Mucosa of rectum (tissue), 2 donors: Measurements from ENCODE around the gene MICAL2.

Experiments
- H3K27ac ChIP-seq, 2 donors: one replicate each; pipeline ENCODE4 v1.7.0; 2013; ENCODE audit warnings: inconsistent platforms in 2 of 2, low read depth in 2 of 2, low read length in 2 of 2
- H3K27me3 ChIP-seq, 2 donors: one replicate each; pipeline ENCODE4 v1.7.0; 2013; ENCODE audit warnings: low read length in 2 of 2; ENCODE audit not compliant: control insufficient read depth in 2 of 2, insufficient read depth in 2 of 2
- H3K36me3 ChIP-seq, 2 donors: one replicate each; pipeline ENCODE4 v1.7.0; 2013; ENCODE audit warnings: low read length in 2 of 2; ENCODE audit not compliant: control insufficient read depth in 2 of 2, insufficient read depth in 2 of 2
- H3K4me1 ChIP-seq, 2 donors: one replicate each; pipeline ENCODE4 v1.7.0; 2013; ENCODE audit warnings: low read length in 2 of 2, mild to moderate bottlenecking in 1 of 2; ENCODE audit not compliant: control insufficient read depth in 2 of 2, insufficient read depth in 2 of 2
- H3K4me3 ChIP-seq, 2 donors: one replicate each; pipeline ENCODE4 v1.7.0; 2013; ENCODE audit warnings: low read length in 2 of 2
- H3K9ac ChIP-seq, 2 donors: one replicate each; pipeline ENCODE4 v1.7.0; 2013; ENCODE audit warnings: low read length in 2 of 2, low read depth in 1 of 2, mild to moderate bottlenecking in 1 of 2
- H3K9me3 ChIP-seq, 2 donors: one replicate each; pipeline ENCODE4 v1.7.0; 2013; ENCODE audit warnings: low read length in 2 of 2; ENCODE audit not compliant: control insufficient read depth in 2 of 2
- donor health status: healthy.
- donor health status: Normal muscosa, but diverticular disease.

MICAL2 gene

DNA sequence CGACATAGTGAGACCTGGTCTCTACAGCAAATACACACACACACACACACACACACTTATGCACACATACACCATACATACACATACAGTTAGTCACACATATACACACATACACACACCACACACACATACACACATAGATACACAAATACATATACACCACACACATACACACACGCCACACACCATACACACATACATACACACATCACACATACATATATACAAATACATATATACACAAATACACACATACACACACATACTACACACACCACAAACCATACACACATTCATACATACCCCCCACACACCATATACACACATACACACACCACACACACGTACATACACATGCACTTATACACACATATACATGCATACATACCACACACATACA lies 57.7 kb downstream of the MICAL2 start:
- peak overlapping the region; percentile 92 for H3K27ac ChIP-seq
- H3K27me3 ChIP-seq: no peaks in the 10 kb centered on the region
- H3K4me3 ChIP-seq: no peak overlapping the region
- no peaks in the 10 kb centered on the region for H3K9me3 ChIP-seq
- H3K9ac ChIP-seq: peak overlapping the region; percentile 24 to 61
- H3K36me3 ChIP-seq: peaks cover 10 to 14% of the 10 kb centered on the region in 2 donors
- H3K4me1 ChIP-seq: peaks cover 43 to 76% of the 10 kb centered on the region in 2 donors

DNA sequence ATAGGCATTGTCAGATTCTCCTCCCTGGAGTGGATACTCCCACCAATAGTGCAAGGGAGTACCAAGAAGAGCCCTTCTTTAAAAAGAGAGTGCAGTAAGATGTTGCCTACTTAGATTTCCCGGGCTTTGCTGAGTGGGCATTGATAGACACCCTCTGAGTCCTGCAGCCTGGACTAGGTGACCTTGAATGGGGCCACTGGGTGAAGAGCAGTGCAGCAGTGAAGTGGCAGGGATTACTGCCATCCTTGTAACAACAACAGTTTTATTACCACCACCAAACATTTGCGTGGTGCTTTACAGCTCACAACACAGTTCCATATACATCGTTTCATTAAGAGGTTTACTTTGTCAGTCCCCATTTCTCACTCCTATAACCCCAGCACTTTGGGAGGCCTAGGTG lies 59.4 kb downstream of the MICAL2 start:
- Histone ChIP-seq H3K27me3 (no peaks in the 10 kb centered on the region), H3K9ac (peak overlapping the region; percentile 47), H3K4me3 (no peak overlapping the region), H3K9me3 (no peaks in the 10 kb centered on the region), H3K4me1 (peaks cover 30 to 60% of the 10 kb centered on the region in 2 donors), H3K27ac (peak overlapping the region; percentile 71 to 84), H3K36me3 (peaks cover 10 to 16% of the 10 kb centered on the region in 2 donors)

DNA sequence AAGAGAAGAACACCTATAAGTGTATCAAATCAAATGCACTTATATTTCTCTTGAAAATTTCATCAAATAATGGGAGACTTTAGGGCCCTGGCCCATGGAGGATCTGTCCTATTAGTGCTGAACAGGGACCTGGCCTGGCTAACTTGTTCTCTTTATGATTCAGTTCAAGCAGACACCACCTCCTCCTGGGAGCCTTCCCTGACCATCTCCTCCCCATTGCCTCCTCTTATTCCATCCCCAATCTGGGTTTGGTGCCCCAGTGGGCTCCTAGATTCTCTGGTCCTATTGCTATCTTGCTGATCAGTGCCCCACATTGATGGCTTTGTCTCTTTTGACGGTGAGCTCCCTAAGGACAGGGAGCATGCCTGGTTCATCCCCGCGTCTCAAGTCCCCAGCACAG lies 60.1 kb downstream of the MICAL2 start:
- Histone ChIP-seq H3K9ac (no peak overlapping the region), H3K27me3 (no peaks in the 10 kb centered on the region), H3K27ac (peak overlapping the region in 1 of 2 donors; percentile 38), H3K36me3 (peaks cover 7 to 13% of the 10 kb centered on the region in 2 donors), H3K4me1 (peaks cover 26 to 55% of the 10 kb centered on the region in 2 donors), H3K9me3 (no peaks in the 10 kb centered on the region), H3K4me3 (no peak overlapping the region)

DNA sequence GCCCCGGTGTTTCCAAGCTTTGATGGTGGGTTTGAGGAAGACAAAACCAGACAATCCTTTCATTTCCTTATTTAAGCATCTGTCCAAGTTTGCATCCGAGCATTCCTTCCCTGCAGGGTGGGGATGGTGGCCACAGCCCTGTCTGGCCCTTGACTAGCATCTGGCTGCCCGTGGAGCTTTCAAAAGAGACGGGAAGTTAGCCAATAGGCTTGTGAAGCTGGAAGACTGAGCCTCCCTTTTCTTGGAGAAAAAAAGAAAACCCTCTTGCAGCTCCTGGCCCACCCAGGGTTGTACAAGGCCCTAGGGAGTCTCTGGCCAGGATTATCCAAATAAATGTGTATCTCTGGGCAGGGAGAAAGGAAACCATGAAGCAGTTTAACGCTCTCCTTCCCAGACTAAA lies 60.6 kb downstream of the MICAL2 start:
- Histone ChIP-seq H3K9ac (no peak overlapping the region), H3K36me3 (peaks cover 6 to 11% of the 10 kb centered on the region in 2 donors), H3K4me1 (peaks cover 25 to 50% of the 10 kb centered on the region in 2 donors), H3K4me3 (no peak overlapping the region), H3K27me3 (no peaks in the 10 kb centered on the region), H3K27ac (peak overlapping the region; percentile 12 to 38), H3K9me3 (no peaks in the 10 kb centered on the region)

DNA sequence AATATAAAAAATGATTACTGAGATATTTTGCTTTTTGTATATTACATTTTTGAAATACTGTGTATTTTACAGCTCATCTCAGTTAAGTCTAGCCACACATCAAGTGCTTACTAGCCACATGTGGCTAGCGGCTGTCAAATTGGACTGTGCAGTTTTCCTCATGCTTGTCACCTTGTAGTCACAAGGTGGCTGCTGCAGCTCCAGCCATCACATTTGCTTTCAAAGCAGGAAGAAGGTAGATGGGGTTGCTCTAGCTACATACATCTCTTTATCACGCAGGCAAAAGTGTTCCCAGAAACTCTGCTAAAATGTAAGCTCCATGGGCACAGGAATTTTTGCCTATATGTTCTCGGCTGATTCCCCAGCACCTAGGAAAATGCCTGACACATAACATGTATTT lies 61.5 kb downstream of the MICAL2 start:
- Histone ChIP-seq H3K36me3 (peaks cover 6 to 14% of the 10 kb centered on the region in 2 donors), H3K4me1 (peaks cover 21 to 41% of the 10 kb centered on the region in 2 donors), H3K9me3 (no peaks in the 10 kb centered on the region), H3K27ac (no peak overlapping the region), H3K4me3 (no peak overlapping the region), H3K9ac (no peak overlapping the region), H3K27me3 (no peaks in the 10 kb centered on the region)

DNA sequence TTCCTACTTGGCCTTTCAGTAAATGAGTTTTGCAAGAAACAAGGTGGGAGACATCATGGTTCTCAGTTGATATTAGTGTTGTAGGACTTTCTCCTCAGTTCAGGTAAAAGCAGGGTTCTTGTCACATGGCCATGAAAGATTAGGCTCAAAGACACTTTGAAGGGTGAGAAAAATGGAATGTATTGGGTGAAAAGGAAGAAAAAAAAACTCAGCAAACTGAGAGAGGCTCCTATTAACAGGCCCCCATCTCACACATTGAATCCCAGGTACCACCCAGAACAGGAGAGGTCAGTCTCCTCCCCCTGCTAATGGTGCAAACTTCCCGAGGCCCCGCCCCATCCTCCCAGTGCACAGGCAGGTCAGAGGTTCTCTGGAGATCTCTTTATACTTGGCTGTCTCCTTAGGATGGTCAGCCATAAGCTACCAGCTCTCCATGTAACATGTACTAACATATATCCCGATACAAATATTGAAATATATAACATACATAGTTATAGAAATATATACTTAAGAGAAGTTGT lies 62.2 kb downstream of the MICAL2 start:
- Histone ChIP-seq H3K27ac (no peak overlapping the region), H3K9me3 (no peaks in the 10 kb centered on the region), H3K36me3 (peaks cover 6 to 14% of the 10 kb centered on the region in 2 donors), H3K9ac (no peak overlapping the region), H3K4me1 (peaks cover 15 to 37% of the 10 kb centered on the region in 2 donors), H3K4me3 (no peak overlapping the region), H3K27me3 (no peaks in the 10 kb centered on the region)

DNA sequence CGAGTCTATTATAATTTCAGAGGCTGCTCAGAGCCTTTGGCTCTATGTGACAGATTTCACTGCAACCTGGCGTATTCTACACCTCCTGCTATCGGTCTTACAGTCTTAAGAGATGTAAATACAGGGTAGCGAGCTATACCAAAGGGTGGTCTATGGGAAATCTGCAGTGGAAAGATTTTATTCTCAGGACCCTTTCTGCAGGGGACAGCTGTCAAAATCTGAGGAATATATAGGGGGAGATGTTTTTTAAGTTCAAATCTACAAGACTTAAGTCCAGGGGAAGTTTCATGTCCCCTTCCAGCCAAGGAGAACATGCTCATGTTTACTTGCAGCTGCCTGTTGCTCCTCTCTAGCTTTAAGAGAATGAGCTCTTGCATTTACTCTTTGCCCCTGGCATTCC lies 62.7 kb downstream of the MICAL2 start:
- Histone ChIP-seq H3K4me3 (no peak overlapping the region), H3K27ac (no peak overlapping the region)

DNA sequence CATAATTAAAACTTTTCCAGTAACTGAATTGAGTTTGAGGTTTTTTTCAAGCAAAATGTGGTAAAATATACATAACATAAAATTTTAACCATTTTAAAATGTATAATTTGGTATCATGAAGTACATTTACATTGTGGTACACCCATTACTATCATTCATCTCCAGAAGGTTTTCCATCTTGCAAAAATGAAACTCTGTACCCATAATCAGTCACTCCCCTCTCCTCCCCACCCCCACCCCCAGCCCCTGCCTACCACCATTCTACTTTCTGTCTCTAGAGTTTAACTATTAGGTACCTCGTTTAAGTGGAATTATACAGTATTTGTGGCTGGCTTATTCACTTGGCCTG lies 63.7 kb downstream of the MICAL2 start:
- H3K36me3 ChIP-seq: peaks cover 6 to 10% of the 10 kb centered on the region in 2 donors
- no peak overlapping the region for H3K4me3 ChIP-seq
- no peaks in the 10 kb centered on the region for H3K9me3 ChIP-seq
- no peak overlapping the region for H3K9ac ChIP-seq
- no peak overlapping the region for H3K27ac ChIP-seq
- no peaks in the 10 kb centered on the region for H3K27me3 ChIP-seq
- H3K4me1 ChIP-seq: peaks cover 9 to 31% of the 10 kb centered on the region in 2 donors

More for the DNA sequence above, 62.7 kb downstream of the MICAL2 start:
- Histone ChIP-seq H3K27me3 (no peaks in the 10 kb centered on the region), H3K4me1 (peaks cover 9 to 33% of the 10 kb centered on the region in 2 donors), H3K36me3 (peaks cover 6 to 12% of the 10 kb centered on the region in 2 donors), H3K9me3 (no peaks in the 10 kb centered on the region), H3K9ac (no peak overlapping the region)

DNA sequence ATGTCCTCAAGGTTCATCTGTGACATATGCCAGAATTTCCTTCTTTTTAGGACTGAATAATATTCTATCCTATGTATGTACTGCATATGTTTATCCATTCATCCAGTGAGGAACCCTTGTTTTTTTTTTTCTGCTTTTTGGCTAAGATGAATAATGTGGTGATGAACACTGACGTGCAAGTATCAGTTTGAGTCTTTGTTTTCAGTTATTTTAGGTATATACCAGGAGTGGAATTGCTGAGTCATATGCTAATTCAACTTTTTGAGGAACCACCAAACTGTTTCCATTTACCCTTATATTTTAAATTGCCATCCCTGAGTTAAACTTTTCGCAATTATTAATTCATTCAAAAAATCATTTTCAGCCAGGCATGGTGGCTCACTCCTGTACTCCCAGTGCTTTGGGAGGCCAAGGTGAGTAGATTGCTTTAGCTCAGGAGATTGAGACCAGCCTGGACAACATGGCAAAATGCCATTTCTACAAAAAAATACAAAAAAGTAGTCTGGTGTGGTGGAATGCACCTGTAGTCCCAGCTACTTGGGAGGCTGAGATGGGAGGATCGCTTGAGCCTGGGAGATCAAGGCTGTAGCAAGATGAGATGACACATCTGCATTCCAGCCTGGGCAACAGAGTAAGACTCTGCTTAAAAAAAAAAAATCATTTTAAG lies 64.2 kb downstream of the MICAL2 start:
- Histone ChIP-seq H3K4me1 (peaks cover 12 to 33% of the 10 kb centered on the region in 2 donors), H3K4me3 (no peak overlapping the region), H3K27ac (no peak overlapping the region), H3K27me3 (no peaks in the 10 kb centered on the region), H3K36me3 (peaks cover 6 to 10% of the 10 kb centered on the region in 2 donors), H3K9ac (no peak overlapping the region), H3K9me3 (no peaks in the 10 kb centered on the region)

DNA sequence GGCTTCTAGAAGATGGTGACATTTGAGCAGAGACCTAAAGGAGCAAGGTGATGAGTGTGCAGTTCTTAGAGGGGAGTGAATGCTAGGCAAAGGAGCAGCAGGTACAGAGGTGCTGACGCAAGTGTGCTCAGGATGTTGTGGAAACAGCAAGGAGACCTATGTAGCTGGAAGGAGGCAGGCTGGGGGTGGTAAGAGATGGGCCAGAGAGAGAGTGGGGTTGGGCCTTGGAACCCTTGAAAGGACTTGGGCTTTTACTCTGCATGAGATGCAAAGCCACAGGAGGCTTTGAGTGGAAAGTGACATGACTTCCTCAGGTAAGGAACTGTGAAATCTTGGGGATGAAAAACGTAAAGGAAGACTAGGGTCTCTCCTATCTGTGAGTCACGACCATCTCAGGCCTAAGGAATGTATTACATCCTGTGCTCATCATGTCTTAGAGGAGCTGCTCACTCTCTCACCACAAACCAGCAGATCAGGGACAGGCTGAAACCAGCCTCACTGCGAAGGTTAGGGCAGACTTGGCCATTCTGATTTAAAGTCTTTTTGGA lies 65.4 kb downstream of the MICAL2 start:
- Histone ChIP-seq H3K27me3 (no peaks in the 10 kb centered on the region), H3K27ac (no peak overlapping the region), H3K9me3 (no peaks in the 10 kb centered on the region), H3K4me3 (no peak overlapping the region), H3K36me3 (peaks cover 6 to 10% of the 10 kb centered on the region in 2 donors), H3K9ac (no peak overlapping the region), H3K4me1 (peaks cover 12 to 26% of the 10 kb centered on the region in 2 donors)
